Neural cell (in vitro differentiated cells): Measurements from ENCODE around the gene CD300C.

ENCODE experiments used
- CTCF ChIP-seq: fragments of 450-650 bp; IDR thresholded peaks from 2 replicates; pipeline ENCODE4 v1.5.1; 2014; ENCODE audit warnings: antibody characterized with exemption, mild to moderate bottlenecking, moderate library complexity; ENCODE audit not compliant: poor library complexity, severe bottlenecking
- EP300 ChIP-seq: fragments of 450-650 bp; conservative IDR thresholded peaks from 2 replicates; pipeline ENCODE4 v1.6.1; 2014; ENCODE audit warnings: antibody characterized with exemption, mild to moderate bottlenecking, moderate library complexity; ENCODE audit not compliant: poor library complexity, severe bottlenecking
- EZH2 ChIP-seq: fragments of 200-600, 300-800 bp; shearing (Covaris generic), sonication (generic); IDR thresholded peaks from 2 replicates; pipeline ENCODE4 v1.6.1; 2014; ENCODE audit warnings: antibody characterized with exemption, low read length, borderline replicate concordance, mild to moderate bottlenecking; ENCODE audit not compliant: insufficient read depth, poor library complexity, severe bottlenecking
- MXI1 ChIP-seq: fragments of 450-650 bp; conservative IDR thresholded peaks from 2 replicates; pipeline ENCODE4 v1.6.1; 2014; ENCODE audit warnings: antibody characterized with exemption, mild to moderate bottlenecking; ENCODE audit not compliant: poor library complexity, severe bottlenecking
- POLR2AphosphoS5 ChIP-seq: IDR thresholded peaks from 2 replicates; pipeline ENCODE4 v1.6.1; 2012
- RAD21 ChIP-seq: fragments of 450-650 bp; conservative IDR thresholded peaks from 2 replicates; pipeline ENCODE4 v1.6.1; 2014; ENCODE audit warnings: antibody characterized with exemption, mild to moderate bottlenecking, moderate library complexity
- REST ChIP-seq: IDR thresholded peaks from 2 replicates; pipeline ENCODE4 v1.6.1; 2012; ENCODE audit warnings: borderline replicate concordance
- SMC3 ChIP-seq: fragments of 450-650 bp; conservative IDR thresholded peaks from 2 replicates; pipeline ENCODE4 v1.6.1; 2014; ENCODE audit warnings: antibody characterized with exemption, mild to moderate bottlenecking, moderate library complexity; ENCODE audit not compliant: poor library complexity

GRCh38 chr17:74541176-74542111 is 4.5 kb downstream of the CD300C start:
- no peak for TF ChIP-seq CTCF
- no peak for TF ChIP-seq RAD21
- no peak for TF ChIP-seq POLR2AphosphoS5
- TF ChIP-seq SMC3 = no peak
- no peak for TF ChIP-seq EP300
- no peak for TF ChIP-seq EZH2
- TF ChIP-seq REST = no peak
- no peak for TF ChIP-seq MXI1
